Stimulated activated CD8-positive, alpha-beta memory T cell treated with anti-CD3 and anti-CD28 coated beads, Interleukin-12 subunit alpha, Interleukin-12 subunit beta, amount 100 ng/mL, for 4 hours (primary cell): Measurements from ENCODE around the gene CKM.
"Not testable (repeated sequence)": the region's sequence is repeated elsewhere in the genome, so short reads cannot be mapped to it uniquely, and the experiment has no call there.

Source experiments
- DNase-seq: peaks from one replicate; pipeline ENCODE4 v3.0.0-alpha.2; 2020; ENCODE audit warnings: low read depth

Gene CKM

DNA sequence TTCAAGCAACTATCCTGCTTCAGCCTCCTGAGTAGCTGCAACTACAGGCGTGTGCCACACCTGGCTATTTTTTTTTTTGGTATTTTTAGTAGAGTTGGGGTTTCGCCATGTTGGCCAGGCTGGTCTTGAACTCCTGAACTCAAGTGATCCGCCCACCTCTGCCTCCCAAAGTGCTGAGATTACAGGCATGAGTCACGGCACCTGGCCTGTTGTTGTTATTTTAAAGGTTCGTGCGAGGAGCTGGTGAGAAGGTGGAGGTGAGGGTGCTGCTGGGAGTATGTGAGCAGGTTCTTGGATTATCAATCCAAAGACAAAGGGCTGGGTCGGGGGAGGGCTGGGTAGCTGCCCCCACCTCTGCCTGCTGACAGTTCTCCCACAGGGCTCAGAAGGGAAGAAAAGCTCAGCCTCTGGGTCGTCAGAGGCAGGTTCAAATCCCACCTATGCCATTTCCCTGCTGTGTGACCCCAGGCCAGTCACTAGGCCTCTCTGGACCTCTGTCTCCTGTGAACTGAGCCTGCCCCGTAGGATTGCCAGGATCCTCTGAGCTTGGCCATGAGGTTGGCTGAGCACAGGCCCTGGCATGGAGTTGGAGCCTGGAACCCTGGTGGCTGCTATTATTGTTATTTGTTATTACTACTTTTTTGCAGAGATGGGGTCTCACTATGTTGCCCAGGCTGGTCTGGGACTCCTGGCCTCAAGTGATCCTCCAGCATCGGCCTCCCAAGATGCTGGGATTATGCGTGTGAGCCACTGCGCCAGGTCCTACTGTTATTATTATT, 1.5 kb downstream of the CKM start:
- no peak for DNase-seq

DNA sequence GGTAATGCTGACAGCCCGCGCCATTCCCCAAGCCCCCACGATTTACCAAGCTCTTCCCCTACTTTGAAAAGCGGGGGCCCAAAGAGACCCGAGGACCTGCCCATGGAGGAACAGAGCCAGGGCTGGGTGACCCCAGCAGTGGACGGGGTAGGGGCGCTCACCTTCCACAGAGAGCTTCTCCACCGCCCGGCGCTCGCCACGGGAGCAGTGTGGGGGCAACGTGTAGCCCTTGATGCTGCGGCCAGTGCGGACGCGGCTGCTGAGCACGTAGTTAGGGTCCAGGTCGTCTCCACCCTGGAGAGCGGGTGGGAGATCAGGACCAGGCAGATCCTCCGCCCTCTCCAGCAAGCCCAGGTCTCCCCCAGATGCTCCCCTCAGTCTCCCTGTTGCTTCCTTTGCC, 7.4 kb downstream of the CKM start:
- no peak for DNase-seq

GRCh38 chr19:45314708-45315245, 7.9 kb downstream of the CKM start:
- DNase-seq: no peak

GRCh38 chr19:45312285-45312684, 10.4 kb downstream of the CKM start:
- not testable (repeated sequence) for DNase-seq

DNA sequence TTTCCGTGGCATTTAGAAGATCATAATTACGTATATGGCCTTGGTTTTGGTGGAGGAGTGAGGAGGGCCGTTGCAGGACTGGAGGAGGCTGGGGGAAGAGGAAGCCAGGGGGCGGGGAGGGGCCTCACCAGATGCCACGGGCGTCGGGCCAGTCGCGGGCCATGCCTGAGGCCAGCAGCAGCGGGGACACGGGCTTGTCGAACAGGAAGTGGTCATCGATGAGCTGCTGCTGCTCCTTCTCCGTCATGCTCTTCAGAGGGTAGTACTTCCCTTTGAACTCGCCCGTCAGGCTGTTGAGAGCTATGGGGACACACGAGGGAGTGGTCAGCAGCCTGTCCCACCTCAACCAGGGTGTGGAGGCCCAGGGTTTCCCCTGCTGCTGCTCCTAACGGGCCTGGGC, 11.1 kb downstream of the CKM start:
- DNase-seq: no peak

- not testable (repeated sequence) for DNase-seq
Measured at GRCh38 chr19:45309322-45309721, 13.4 kb downstream of the CKM start.

DNA sequence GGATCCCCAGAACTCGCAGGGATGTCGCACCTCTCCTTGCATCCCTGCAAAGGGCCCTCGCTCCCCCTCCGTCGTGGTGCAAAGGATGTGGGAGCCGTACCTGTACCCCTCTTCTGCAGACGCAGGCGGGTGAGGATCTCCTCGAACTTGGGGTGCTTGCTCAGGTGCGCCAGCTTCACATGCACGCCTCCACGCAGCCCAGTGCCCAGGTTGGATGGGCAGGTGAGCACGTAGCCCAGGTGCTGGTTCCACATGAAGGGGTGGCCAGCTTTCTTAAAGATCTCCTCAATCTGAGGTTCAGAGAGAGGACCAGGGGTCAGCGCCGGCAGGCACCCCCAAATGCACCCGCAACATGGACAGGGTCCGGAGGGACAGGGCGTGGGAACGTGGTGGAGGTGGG, 15.3 kb downstream of the CKM start:
- no peak for DNase-seq

- no peak for DNase-seq
Measured at GRCh38 chr19:45306518-45307027, 16.1 kb downstream of the CKM start.

DNA sequence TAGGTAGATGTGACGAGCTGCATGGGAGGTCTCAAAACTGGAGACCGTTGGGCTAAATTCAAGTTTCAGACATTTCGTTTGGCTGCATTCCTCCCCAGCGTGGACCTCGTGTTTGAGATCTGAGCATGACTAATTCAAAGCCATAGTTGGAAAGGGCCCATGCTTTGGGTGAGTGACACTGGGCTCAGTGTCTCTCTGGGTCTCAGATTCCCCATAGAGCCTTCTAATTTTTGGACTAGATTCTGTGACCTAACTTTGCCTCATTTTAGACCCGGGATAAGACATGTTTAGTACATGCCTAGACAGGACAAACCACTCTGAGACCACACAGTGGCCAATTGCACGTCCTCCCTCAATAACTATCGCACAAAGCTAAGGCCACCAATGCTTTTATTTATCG, 16.6 kb downstream of the CKM start:
- DNase-seq: no peak

GRCh38 chr19:45305421-45305820, 17.3 kb downstream of the CKM start:
- DNase-seq: no peak

- no peak for DNase-seq
Measured at GRCh38 chr19:45305007-45305406, 17.7 kb downstream of the CKM start.

DNA sequence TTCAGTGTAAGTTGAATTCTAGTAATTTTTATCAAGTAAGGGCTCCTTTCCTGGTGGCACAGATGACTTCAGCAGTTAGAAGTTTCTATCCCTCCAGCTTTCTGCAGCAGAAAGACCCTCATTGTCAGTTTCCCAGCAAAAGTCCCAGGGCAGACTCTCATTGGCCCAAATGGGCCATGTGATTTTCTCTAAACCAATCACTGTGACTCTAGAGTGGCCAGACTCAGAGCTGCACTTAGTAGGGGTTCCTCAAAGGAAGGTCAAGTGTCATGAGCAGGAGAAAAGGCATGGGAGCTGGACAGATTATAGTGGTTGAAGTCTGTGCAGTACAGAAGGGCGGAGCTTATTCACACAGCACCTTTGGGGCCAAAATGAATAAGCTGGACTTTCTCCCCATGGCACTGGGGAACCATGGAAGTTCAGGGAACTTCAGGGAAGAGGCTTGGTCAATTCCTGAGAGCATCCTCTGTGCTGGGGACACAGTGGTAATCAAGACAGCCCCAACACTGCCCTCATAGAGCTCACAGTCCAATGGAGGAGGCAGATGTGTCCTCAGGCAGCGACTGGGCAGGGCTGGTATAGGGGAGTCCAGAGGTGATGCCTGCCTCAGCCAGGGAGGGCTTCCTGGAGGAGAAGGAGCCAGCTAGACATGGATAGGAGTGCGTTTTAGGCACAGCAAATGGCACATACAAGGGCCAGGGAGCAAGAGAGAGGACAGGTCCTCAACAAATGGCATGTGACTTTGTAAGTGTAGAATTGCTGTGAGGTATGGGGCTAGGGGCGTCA, 18.3 kb downstream of the CKM start:
- no peak for DNase-seq

DNA sequence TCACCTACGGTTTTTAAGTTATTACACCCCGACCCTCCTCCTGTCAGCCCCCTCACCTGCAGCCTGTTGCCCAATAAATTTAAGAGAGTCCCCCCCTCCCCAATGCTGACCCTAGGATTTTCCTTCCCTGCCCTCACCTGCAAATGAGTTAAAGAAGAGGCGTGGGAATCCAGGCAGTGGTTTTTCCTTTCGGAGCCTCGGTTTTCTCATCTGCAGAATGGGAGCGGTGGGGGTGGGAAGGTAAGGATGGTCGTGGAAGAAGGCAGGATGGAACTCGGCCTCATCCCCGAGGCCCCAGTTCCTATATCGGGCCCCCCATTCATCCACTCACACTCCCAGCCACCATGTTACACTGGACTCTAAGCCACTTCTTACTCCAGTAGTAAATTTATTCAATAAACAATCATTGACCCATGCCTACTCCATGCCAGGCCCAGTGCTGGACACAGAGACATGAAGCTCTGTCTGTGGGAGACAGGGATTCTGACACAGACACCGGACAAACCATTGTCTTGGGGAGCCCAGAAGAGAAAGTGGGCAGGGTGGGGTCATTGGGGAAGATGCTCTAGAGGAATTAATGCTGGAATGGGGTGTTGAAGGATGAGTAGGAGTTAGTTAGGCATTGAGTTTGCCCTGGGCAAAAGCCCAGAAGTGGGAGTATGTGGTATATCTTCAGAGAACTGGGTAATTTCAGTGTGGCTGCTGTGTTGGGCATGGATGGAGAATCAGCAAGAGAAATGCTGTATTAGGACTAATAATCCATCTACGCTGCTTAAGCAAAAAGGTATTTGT, 19.2 kb downstream of the CKM start:
- DNase-seq: no peak

DNA sequence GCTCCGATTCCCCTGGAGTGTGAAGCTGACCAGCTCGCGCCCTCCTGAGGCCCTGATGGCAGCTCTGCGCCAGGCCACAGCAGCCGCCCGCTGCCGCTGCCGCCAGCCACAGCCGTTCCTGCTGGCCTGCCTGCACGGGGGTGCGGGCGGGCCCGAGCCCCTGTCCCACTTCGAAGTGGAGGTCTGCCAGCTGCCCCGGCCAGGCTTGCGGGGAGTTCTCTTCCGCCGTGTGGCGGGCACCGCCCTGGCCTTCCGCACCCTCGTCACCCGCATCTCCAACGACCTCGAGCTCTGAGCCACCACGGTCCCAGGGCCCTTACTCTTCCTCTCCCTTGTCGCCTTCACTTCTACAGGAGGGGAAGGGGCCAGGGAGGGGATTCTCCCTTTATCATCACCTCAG, 20.3 kb downstream of the CKM start:
- DNase-seq: no peak

- no peak for DNase-seq
Measured at GRCh38 chr19:45299719-45300118, 23.0 kb downstream of the CKM start.

GRCh38 chr19:45298264-45298663, 24.4 kb downstream of the CKM start:
- DNase-seq: no peak

- no peak for DNase-seq
Measured at GRCh38 chr19:45297674-45298073, 25.0 kb downstream of the CKM start.

GRCh38 chr19:45296355-45296754, 26.3 kb downstream of the CKM start:
- DNase-seq: no peak

DNA sequence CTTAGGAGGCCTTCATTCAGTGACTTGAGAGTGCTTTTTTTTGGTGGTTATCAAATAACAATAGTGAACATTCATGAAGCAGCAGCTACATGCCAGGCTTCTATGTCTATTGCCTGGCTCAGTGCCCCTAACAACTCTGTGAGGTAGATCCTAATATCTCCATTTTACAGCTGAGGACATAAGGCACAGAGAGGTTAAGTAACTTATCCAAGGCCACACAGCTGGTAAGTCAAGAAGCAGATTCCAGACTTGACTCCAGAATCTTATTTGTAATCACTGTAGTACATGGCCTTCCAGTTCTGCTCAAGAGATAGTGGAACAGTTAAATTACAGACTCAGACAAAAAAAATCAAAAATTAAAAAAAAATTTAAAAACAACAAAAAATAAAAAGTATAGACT, 26.8 kb downstream of the CKM start:
- DNase-seq: no peak

DNA sequence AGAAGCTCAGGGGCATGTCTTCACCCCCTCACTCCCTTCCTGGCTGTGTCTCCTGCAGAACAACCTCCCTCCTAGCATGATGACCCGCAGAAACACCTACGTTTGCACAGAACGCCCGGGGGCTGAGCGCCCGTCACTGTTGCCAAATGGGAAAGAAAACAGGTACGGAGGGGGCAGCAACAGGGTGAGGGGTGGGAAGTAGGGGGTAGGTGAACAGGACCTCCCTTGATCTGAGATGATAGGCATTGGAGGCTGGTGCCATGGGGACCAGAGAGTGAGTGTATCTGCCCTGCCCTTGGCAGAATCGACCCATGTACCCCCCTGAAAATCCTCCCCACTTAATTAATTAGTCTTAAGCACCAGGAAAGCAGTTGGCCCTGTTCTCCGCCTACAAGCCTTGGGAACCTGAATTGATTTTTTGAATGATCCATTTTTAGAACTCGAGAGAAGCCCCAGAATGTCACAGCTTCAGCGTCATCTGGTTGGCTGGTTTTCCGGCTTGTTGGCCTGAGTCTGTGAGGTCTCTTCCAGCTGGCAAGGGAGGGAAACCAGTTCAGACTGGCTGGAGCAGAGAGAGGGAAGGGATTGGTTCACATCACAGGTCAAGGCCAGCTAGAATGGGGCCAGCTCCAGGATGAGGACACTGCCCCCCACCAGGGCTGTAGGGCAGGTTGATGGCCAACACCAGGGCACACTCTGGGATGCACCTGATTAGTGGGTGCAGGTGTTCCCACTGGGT, 28.2 kb downstream of the CKM start:
- no peak for DNase-seq

DNA sequence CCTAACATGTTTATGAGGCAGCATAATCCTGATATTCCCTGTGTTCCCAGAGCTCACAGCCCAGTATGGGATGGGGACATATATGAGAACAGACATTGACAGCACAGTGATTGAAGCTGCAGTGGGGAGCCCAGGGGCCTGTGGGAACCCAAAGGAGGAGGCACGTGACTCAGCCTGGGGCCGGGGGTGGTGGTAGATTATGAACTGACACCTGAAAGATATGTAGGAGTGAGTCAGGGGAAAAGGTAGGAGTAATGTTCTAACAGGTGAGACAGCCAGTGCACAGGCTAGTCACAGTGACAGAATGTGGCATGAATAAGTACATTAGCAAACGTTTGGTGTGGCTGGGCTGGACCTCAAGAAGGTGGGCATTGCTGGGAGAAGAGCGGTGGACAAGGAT, 29.0 kb downstream of the CKM start:
- DNase-seq: no peak

DNA sequence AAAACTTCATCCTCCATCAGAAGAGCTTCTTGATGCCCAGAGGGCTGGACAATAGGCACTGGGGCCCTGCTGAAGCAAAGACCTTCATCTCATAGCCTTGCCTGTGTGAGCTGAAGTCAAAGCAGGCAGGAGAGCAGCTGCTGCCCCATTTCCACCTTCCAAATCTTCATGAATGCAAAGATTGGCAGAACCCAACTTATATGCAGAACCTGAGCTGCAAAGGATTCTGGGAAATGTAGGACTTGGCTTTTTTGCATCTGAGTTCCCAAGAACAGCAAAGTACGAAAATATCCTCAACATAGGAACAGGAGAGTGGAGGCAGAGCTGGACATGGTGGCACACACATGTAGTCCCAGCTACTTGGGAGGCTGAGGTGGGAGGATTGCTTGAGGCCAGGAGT, 30.8 kb downstream of the CKM start:
- DNase-seq: no peak
